DND-41 (cell line): Measurements from ENCODE around the gene STARD13.

Source experiments
- ATAC-seq: fragments of 200-7000 bp; cut with Tn5 transposase; 3 replicates; pipeline ENCODE4 v1.9.1; 2021; ENCODE audit warnings: low read depth; ENCODE audit not compliant: insufficient read depth
- DNase-seq: peaks from one replicate; pipeline ENCODE4 v3.0.0-alpha.2; 2020
- H2AFZ ChIP-seq: 2 replicates; pipeline ENCODE4 v1.6.0; 2012; ENCODE audit warnings: low read depth, low read length
- H3K27ac ChIP-seq: 2 replicates; pipeline ENCODE4 v1.5.1; 2012; ENCODE audit warnings: low read length, inconsistent platforms
- H3K27me3 ChIP-seq: fragments of 200-600 bp; sonication (generic); 2 replicates; pipeline ENCODE4 v1.6.0; 2012; ENCODE audit warnings: low read length, mild to moderate bottlenecking, inconsistent platforms; ENCODE audit not compliant: insufficient read depth, poor library complexity
- H3K36me3 ChIP-seq: 2 replicates; pipeline ENCODE4 v1.5.1; 2012; ENCODE audit warnings: low read length, inconsistent platforms; ENCODE audit not compliant: insufficient read depth
- H3K4me1 ChIP-seq: 2 replicates; pipeline ENCODE4 v1.5.1; 2012; ENCODE audit warnings: mild to moderate bottlenecking, low read length; ENCODE audit not compliant: insufficient read depth
- H3K4me2 ChIP-seq: 2 replicates; pipeline ENCODE4 v1.6.0; 2012; ENCODE audit warnings: mild to moderate bottlenecking, moderate library complexity, low read length, inconsistent platforms; ENCODE audit not compliant: insufficient read depth
- H3K4me3 ChIP-seq, 2 experiments: fragments of 200-600 bp in 1 of 2; shearing (Covaris generic) in 1 of 2; 2 replicates each; pipeline ENCODE4 v1.5.1; 2012 to 2016; ENCODE audit warnings: inconsistent platforms in 2 of 2, low read length in 2 of 2, mild to moderate bottlenecking in 2 of 2, low read depth in 1 of 2, moderate library complexity in 1 of 2
- H3K79me2 ChIP-seq: 2 replicates; pipeline ENCODE4 v1.6.0; 2012; ENCODE audit warnings: low read length, inconsistent platforms; ENCODE audit not compliant: insufficient read depth
- H3K9ac ChIP-seq: 2 replicates; pipeline ENCODE4 v1.6.0; 2012; ENCODE audit warnings: low read depth, mild to moderate bottlenecking, inconsistent platforms, low read length, moderate library complexity
- H3K9me3 ChIP-seq: 2 replicates; pipeline ENCODE4 v1.5.1; 2012; ENCODE audit warnings: low read length, moderate library complexity, mild to moderate bottlenecking, inconsistent platforms; ENCODE audit not compliant: insufficient read depth, severe bottlenecking
- H4K20me1 ChIP-seq: 2 replicates; pipeline ENCODE4 v1.6.0; 2012; ENCODE audit warnings: low read length; ENCODE audit not compliant: insufficient read depth
- EZH2 ChIP-seq: IDR thresholded peaks from 3 replicates; pipeline ENCODE4 v1.6.1; 2012; ENCODE audit warnings: borderline replicate concordance, low read depth, mild to moderate bottlenecking, moderate library complexity, low read length, inconsistent platforms; ENCODE audit not compliant: severe bottlenecking
- TF ChIP-seq, protein P1 (sequence below): IDR thresholded peaks from 2 replicates; pipeline ENCODE4 v1.5.1; 2012; ENCODE audit warnings: borderline replicate concordance, low read length, moderate library complexity, mild to moderate bottlenecking; ENCODE audit not compliant: poor library complexity, severe bottlenecking; ENCODE audit errors: extremely low read depth

The STARD13 gene

DNA sequence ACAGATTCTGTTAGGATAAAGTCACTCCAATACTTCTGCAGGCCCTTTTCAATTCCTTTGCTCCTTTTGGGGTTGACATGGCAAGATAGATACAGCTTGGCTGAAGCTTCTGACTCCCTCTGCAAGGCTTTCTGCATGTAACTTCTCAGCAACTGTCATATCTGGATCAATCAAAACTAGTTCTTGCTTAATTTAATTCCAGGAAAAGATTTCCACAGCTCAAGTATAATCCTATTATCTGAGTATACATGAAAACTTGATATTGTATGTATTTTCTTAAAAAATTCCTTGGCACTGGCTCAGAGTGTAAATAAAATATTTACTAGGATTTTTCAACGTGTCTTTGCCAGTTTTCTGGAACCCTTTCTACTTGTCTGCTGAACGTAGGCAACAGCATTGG lies 109.6 kb downstream of the STARD13 start:
- Histone ChIP-seq H2AFZ (no peak overlapping the region), H3K4me3 (no peak overlapping the region), H3K79me2 (no peaks in the 10 kb centered on the region), H3K9ac (no peak overlapping the region), H3K36me3 (no peaks in the 10 kb centered on the region), H3K4me2 (no peak overlapping the region), H3K4me1 (no peaks in the 10 kb centered on the region), H4K20me1 (no peaks in the 10 kb centered on the region), H3K27me3 (peaks cover 4% of the 10 kb centered on the region), H3K9me3 (no peaks in the 10 kb centered on the region), H3K27ac (no peak overlapping the region)
- DNase-seq: no peak
- ATAC-seq: no peak
- no peak for TF ChIP-seq EZH2
- TF ChIP-seq, protein P1, sequence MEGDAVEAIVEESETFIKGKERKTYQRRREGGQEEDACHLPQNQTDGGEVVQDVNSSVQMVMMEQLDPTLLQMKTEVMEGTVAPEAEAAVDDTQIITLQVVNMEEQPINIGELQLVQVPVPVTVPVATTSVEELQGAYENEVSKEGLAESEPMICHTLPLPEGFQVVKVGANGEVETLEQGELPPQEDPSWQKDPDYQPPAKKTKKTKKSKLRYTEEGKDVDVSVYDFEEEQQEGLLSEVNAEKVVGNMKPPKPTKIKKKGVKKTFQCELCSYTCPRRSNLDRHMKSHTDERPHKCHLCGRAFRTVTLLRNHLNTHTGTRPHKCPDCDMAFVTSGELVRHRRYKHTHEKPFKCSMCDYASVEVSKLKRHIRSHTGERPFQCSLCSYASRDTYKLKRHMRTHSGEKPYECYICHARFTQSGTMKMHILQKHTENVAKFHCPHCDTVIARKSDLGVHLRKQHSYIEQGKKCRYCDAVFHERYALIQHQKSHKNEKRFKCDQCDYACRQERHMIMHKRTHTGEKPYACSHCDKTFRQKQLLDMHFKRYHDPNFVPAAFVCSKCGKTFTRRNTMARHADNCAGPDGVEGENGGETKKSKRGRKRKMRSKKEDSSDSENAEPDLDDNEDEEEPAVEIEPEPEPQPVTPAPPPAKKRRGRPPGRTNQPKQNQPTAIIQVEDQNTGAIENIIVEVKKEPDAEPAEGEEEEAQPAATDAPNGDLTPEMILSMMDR: no peak

DNA sequence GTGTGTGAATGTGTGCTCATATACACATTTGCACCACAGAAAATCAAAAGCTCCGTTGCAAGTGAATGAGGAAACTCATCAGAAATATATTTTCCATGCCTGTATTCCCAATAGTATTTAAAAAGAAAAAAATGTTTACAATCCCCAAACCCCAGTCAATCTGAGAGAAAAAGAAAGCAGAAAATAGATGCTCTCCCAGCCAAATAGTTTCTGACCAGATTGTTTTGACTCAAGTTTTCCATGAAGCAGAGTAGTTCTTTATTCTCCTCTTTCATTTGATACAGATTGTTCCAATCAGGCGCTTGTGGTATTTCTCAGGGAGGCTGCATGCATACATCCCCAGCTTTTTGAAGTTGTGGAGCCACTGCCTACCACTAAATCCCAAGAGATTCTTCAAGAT lies 110.6 kb downstream of the STARD13 start:
- H3K27me3 ChIP-seq: peaks cover 4% of the 10 kb centered on the region
- DNase-seq (no peak), ATAC-seq (no peak)
- TF ChIP-seq, protein P1: no peak
- no peak for TF ChIP-seq EZH2
- no peaks in the 10 kb centered on the region for H3K79me2 ChIP-seq
- no peaks in the 10 kb centered on the region for H3K9me3 ChIP-seq
- no peak overlapping the region for H3K4me3 ChIP-seq
- no peaks in the 10 kb centered on the region for H3K36me3 ChIP-seq
- no peak overlapping the region for H3K4me2 ChIP-seq
- no peak overlapping the region for H3K9ac ChIP-seq
- no peaks in the 10 kb centered on the region for H4K20me1 ChIP-seq
- H3K27ac ChIP-seq: no peak overlapping the region
- no peak overlapping the region for H2AFZ ChIP-seq
- no peaks in the 10 kb centered on the region for H3K4me1 ChIP-seq

DNA sequence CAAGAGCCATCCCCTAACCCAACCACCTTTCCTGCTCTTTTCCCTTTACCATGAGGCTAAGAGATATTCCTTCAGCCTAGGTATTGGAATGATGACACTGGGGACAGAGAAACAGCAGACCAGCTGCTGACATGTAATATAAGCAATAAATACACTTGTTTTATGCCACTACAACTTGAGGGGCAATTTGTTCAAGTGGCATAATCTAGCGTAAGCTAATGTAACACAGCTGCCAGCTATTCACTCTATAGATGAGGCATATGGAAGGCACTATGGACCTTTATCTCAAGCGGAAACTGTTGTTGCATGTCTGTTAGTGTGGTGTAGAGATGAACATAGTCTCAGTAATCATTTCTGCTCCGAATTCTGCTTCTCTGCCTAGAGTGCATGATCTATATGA lies 111.1 kb downstream of the STARD13 start:
- H3K4me1 ChIP-seq: no peaks in the 10 kb centered on the region
- H3K27me3 ChIP-seq: peaks cover 4% of the 10 kb centered on the region
- no peaks in the 10 kb centered on the region for H4K20me1 ChIP-seq
- H3K36me3 ChIP-seq: no peaks in the 10 kb centered on the region
- no peak overlapping the region for H3K9ac ChIP-seq
- no peaks in the 10 kb centered on the region for H3K9me3 ChIP-seq
- no peak for DNase-seq
- H2AFZ ChIP-seq: no peak overlapping the region
- no peak overlapping the region for H3K4me2 ChIP-seq
- no peaks in the 10 kb centered on the region for H3K79me2 ChIP-seq
- no peak overlapping the region for H3K4me3 ChIP-seq
- H3K27ac ChIP-seq: no peak overlapping the region
- TF ChIP-seq, protein P1: no peak
- no peak for TF ChIP-seq EZH2
- no peak for ATAC-seq

DNA sequence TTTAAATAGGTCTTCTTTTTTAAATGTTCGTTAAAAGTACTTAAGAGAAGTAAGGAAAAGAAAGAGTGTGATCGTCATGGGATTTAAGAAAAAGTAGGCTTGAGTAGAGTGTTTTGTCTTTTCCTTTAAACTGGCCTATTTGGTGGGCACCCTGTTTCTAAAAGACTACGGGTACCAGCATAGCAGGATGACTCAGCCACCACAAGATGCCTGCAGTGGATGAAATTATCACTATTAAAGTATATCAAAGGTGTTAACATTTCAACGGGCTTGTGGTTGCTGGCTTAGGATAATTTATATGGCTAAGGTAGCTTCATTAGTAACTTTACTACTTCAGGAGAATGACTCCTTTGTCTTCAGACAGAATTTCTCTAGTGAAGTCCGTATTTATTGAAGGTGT lies 112.6 kb downstream of the STARD13 start:
- no peaks in the 10 kb centered on the region for H3K36me3 ChIP-seq
- no peak overlapping the region for H3K4me2 ChIP-seq
- H4K20me1 ChIP-seq: no peaks in the 10 kb centered on the region
- no peaks in the 10 kb centered on the region for H3K9me3 ChIP-seq
- H3K27me3 ChIP-seq: peaks cover 4% of the 10 kb centered on the region
- TF ChIP-seq, protein P1: no peak
- TF ChIP-seq EZH2: no peak
- ATAC-seq (no peak), DNase-seq (no peak)
- no peak overlapping the region for H2AFZ ChIP-seq
- H3K27ac ChIP-seq: no peak overlapping the region
- H3K79me2 ChIP-seq: no peaks in the 10 kb centered on the region
- no peak overlapping the region for H3K4me3 ChIP-seq
- no peak overlapping the region for H3K9ac ChIP-seq
- H3K4me1 ChIP-seq: no peaks in the 10 kb centered on the region
